ENCODE results near the gene TNFSF8.

TNFSF8 gene

GRCh38 chr9:114938687-114939575 is 8.5 kb upstream of the TNFSF8 start:
- no peak for DNase-seq (ENCODE audit: low spot score)
- no peak for TF ChIP-seq CTCF (IDR thresholded peaks at IDR 0.05; ENCODE audit: borderline replicate concordance, control extremely low read depth, extremely low read depth, insufficient read depth, missing control alignments)
- in situ Hi-C loops (cut with MboI; ENCODE audit: low sequenced_read_pairs, unreplicated experiment): no loop called here

GRCh38 chr9:114937516-114937915 is 7.1 kb upstream of the TNFSF8 start:
- no peak for DNase-seq (ENCODE audit: low spot score)
- in situ Hi-C loops (cut with MboI; ENCODE audit: low sequenced_read_pairs, unreplicated experiment): no loop called here
- no peak for TF ChIP-seq CTCF (IDR thresholded peaks at IDR 0.05; ENCODE audit: borderline replicate concordance, control extremely low read depth, extremely low read depth, insufficient read depth, missing control alignments)

- no peak for DNase-seq (ENCODE audit: low spot score)
- in situ Hi-C loops (cut with MboI; ENCODE audit: low sequenced_read_pairs, unreplicated experiment): no loop called here
- TF ChIP-seq CTCF (IDR thresholded peaks at IDR 0.05; ENCODE audit: borderline replicate concordance, control extremely low read depth, extremely low read depth, insufficient read depth, missing control alignments): no peak
Measured at GRCh38 chr9:114936581-114936980, 6.2 kb upstream of the TNFSF8 start.

- in situ Hi-C loops (cut with MboI; ENCODE audit: low sequenced_read_pairs, unreplicated experiment): no loop called here
- DNase-seq (ENCODE audit: low spot score): no peak
- TF ChIP-seq CTCF (IDR thresholded peaks at IDR 0.05; ENCODE audit: borderline replicate concordance, control extremely low read depth, extremely low read depth, insufficient read depth, missing control alignments): no peak
Measured at GRCh38 chr9:114935119-114935518, 4.7 kb upstream of the TNFSF8 start.

DNA sequence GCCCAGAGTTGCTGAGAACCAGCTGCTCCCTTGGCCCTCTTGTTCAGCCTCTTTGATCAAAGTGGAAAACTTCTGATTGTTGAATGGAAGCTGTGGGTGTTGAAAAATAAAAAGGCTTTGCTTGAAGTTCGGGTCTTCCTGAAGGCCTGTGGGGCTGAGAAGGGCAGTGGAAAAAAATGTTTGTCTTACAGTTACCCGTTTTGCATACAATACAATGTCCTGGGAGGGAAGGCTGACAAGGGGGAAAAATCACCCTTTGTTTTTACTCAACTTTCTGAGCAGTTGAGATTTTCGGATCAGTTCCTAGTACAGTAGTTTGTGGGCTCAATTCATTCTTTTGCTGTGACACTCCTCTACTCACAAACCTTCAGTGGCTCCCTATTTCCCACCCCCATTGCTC is 2.1 kb upstream of the TNFSF8 start:
- in situ Hi-C loops (cut with MboI; ENCODE audit: low sequenced_read_pairs, unreplicated experiment): no loop called here
- no peak for DNase-seq (ENCODE audit: low spot score)
- no peak for TF ChIP-seq CTCF (IDR thresholded peaks at IDR 0.05; ENCODE audit: borderline replicate concordance, control extremely low read depth, extremely low read depth, insufficient read depth, missing control alignments)

- in situ Hi-C loops (cut with MboI; ENCODE audit: low sequenced_read_pairs, unreplicated experiment): no loop called here
- DNase-seq (ENCODE audit: low spot score): no peak
- TF ChIP-seq CTCF (IDR thresholded peaks at IDR 0.05; ENCODE audit: borderline replicate concordance, control extremely low read depth, extremely low read depth, insufficient read depth, missing control alignments): no peak
Measured at GRCh38 chr9:114931407-114931806, 1.0 kb upstream of the TNFSF8 start.
